Activated CD4-positive, alpha-beta T cell treated with anti-CD3 and anti-CD28 coated beads for 36 hours (primary cell): ENCODE results near the gene LRRK1. TPM values are rescaled to one million over a fixed set of nuclear protein-coding genes. Genes with fewer than 3 reads are reported as not detected.
"Not testable (repeated sequence)": the region's sequence is repeated elsewhere in the genome, so short reads cannot be mapped to it uniquely, and the experiment has no call there.

ENCODE experiments used
- ATAC-seq: fragments of 200-7000 bp; cut with Tn5 transposase; one replicate; pipeline ENCODE4 v1.10.0; 2021; ENCODE audit warnings: mild to moderate bottlenecking, moderate library complexity
- CTCF ChIA-PET: fragments of 350-600 bp; sonication (Branson Sonifier 250); formaldehyde crosslinking; loops from one replicate; lab custom pipeline; 2021; ENCODE audit warnings: antibody characterized with exemption; lab: Charles Lee
- POLR2A ChIA-PET: fragments of 350-600 bp; sonication (Branson Sonifier 250); formaldehyde crosslinking; loops from one replicate; lab custom pipeline; 2021; ENCODE audit warnings: antibody characterized with exemption, inconsistent platforms; lab: Charles Lee
- DNase-seq: peaks from one replicate; pipeline ENCODE4 v3.0.0-alpha.2; 2020
- H3K27ac Mint-ChIP-seq: one replicate; pipeline ENCODE4 v1.8.0; 2021; ENCODE audit warnings: mixed read lengths
- H3K27me3 Mint-ChIP-seq: one replicate; pipeline ENCODE4 v1.8.0; 2021; ENCODE audit warnings: mixed read lengths
- H3K36me3 Mint-ChIP-seq: one replicate; pipeline ENCODE4 v1.8.0; 2021; ENCODE audit warnings: low read depth, mixed read lengths
- H3K4me1 Mint-ChIP-seq: one replicate; pipeline ENCODE4 v1.8.0; 2021; ENCODE audit warnings: mixed read lengths
- H3K4me3 Mint-ChIP-seq: one replicate; pipeline ENCODE4 v1.8.0; 2021; ENCODE audit warnings: mild to moderate bottlenecking, moderate library complexity, mixed read lengths
- H3K9me3 Mint-ChIP-seq: one replicate; pipeline ENCODE4 v1.8.0; 2021; ENCODE audit warnings: low read depth, mixed read lengths
- intact Hi-C, 2 experiments: fragments of 100-400 bp; cut with DNase I in 1 of 2; cut with micrococcal nuclease in 1 of 2; formaldehyde crosslinking; loops; one replicate each; pipeline versions ENCODE4 v1.14.2 to v1.15.1; 2022 to 2024; cut with DNase I, micrococcal nuclease
- total RNA-seq, 2 experiments: library from RNA; stranded (reverse); gene quantifications; one replicate each; pipeline ENCODE4 v1.2.3, GENCODE V29; 2021

LRRK1 gene
- total RNA-seq, 2 experiments from 2014 or later, result 0.35 to 0.73 TPM

GRCh38 chr15:101071651-101072050, 152.5 kb downstream of the LRRK1 start:
- POLR2A ChIA-PET, result interaction anchor here (0.6 kb wide), 1 partner anchor 1101 kb away, joined by 4 read pairs; no protein-coding TSS in a partner anchor
- no peak overlapping the region for H3K27ac Mint-ChIP-seq

GRCh38 chr15:101072235-101072634, 153.1 kb downstream of the LRRK1 start:
- H3K4me3 Mint-ChIP-seq, H3K9me3 Mint-ChIP-seq, ATAC-seq, H3K4me1 Mint-ChIP-seq, POLR2A ChIA-PET, CTCF ChIA-PET, intact Hi-C loops, DNase-seq, H3K27me3 Mint-ChIP-seq, H3K27ac Mint-ChIP-seq, H3K36me3 Mint-ChIP-seq: not testable (repeated sequence)

More at GRCh38 chr15:101071651-101072050, 152.5 kb downstream of the LRRK1 start:
- ATAC-seq, result no peak
- no peaks in the 10 kb centered on the region for H3K36me3 Mint-ChIP-seq
- CTCF ChIA-PET, result interaction anchor here (1.7 kb wide), 1 partner anchor 63 kb away, joined by 8 read pairs; no protein-coding TSS in a partner anchor
- H3K27me3 Mint-ChIP-seq, result peaks cover 4% of the 10 kb centered on the region
- no peak overlapping the region for H3K4me3 Mint-ChIP-seq
- DNase-seq, result no peak
- H3K4me1 Mint-ChIP-seq, result peaks cover 9% of the 10 kb centered on the region
- no peaks in the 10 kb centered on the region for H3K9me3 Mint-ChIP-seq
- intact Hi-C loops, result no loop called here

- H3K27ac Mint-ChIP-seq, H3K9me3 Mint-ChIP-seq, intact Hi-C loops, H3K27me3 Mint-ChIP-seq, H3K4me3 Mint-ChIP-seq, H3K36me3 Mint-ChIP-seq, ATAC-seq, DNase-seq, POLR2A ChIA-PET, H3K4me1 Mint-ChIP-seq: not testable (repeated sequence)
- CTCF ChIA-PET, result interaction anchor here (0.8 kb wide), 1 partner anchor 10 kb away, joined by 3 read pairs; no protein-coding TSS in a partner anchor
These were observed 158.9 kb downstream of the LRRK1 start for GRCh38 chr15:101077806-101078668.

- Mint-ChIP-seq H3K27ac (no peak overlapping the region), H3K36me3 (no peaks in the 10 kb centered on the region), H3K27me3 (peaks cover 4% of the 10 kb centered on the region), H3K9me3 (no peaks in the 10 kb centered on the region), H3K4me3 (no peak overlapping the region), H3K4me1 (no peaks in the 10 kb centered on the region)
- ChIA-PET CTCF (interaction anchor here (0.8 kb wide), 1 partner anchor 9 kb away, joined by 3 read pairs; no protein-coding TSS in a partner anchor), POLR2A (no interaction called here)
- DNase-seq (no peak), ATAC-seq (no peak)
- intact Hi-C loops, result no loop called here
These were observed 159.6 kb downstream of the LRRK1 start for GRCh38 chr15:101078669-101079323.

GRCh38 chr15:101081900-101082299, 162.7 kb downstream of the LRRK1 start:
- H3K27ac Mint-ChIP-seq, result no peak overlapping the region
- intact Hi-C loops, result loop anchor here in 1 of 2 experiments (10.0 kb wide), 1 partner anchor 563 kb away; no protein-coding TSS in a partner anchor
- no peaks in the 10 kb centered on the region for H3K36me3 Mint-ChIP-seq
- H3K4me3 Mint-ChIP-seq, result no peak overlapping the region
- no peaks in the 10 kb centered on the region for H3K4me1 Mint-ChIP-seq
- H3K9me3 Mint-ChIP-seq, result no peaks in the 10 kb centered on the region
- CTCF ChIA-PET, result no interaction called here
- POLR2A ChIA-PET, result no interaction called here
- H3K27me3 Mint-ChIP-seq, result no peaks in the 10 kb centered on the region
- no peak for DNase-seq
- ATAC-seq, result no peak

GRCh38 chr15:101083336-101084045, 164.3 kb downstream of the LRRK1 start:
- intact Hi-C loops, result loop anchor here in 1 of 2 experiments (10.0 kb wide), 1 partner anchor 561 kb away; no protein-coding TSS in a partner anchor
- CTCF ChIA-PET, result interaction anchor here (0.9 to 1.1 kb wide), 2 partner anchors 175 to 177 kb away, joined by 3 to 4 read pairs; no protein-coding TSS in a partner anchor
- Mint-ChIP-seq H3K36me3 (no peaks in the 10 kb centered on the region), H3K9me3 (no peaks in the 10 kb centered on the region), H3K27ac (no peak overlapping the region), H3K4me1 (no peaks in the 10 kb centered on the region), H3K27me3 (no peaks in the 10 kb centered on the region), H3K4me3 (no peak overlapping the region)
- DNase-seq, result no peak
- POLR2A ChIA-PET, result no interaction called here
- no peak for ATAC-seq

GRCh38 chr15:101084801-101085200, 165.6 kb downstream of the LRRK1 start:
- Mint-ChIP-seq H3K9me3 (no peaks in the 10 kb centered on the region), H3K27ac (no peak overlapping the region), H3K27me3 (no peaks in the 10 kb centered on the region), H3K36me3 (no peaks in the 10 kb centered on the region), H3K4me1 (no peaks in the 10 kb centered on the region), H3K4me3 (no peak overlapping the region)
- no peak for ATAC-seq
- intact Hi-C loops, result loop anchor here (5.0 to 10.0 kb wide), 2 partner anchors 68 to 560 kb away; no protein-coding TSS in a partner anchor
- POLR2A ChIA-PET, result no interaction called here
- CTCF ChIA-PET, result interaction anchor here (4.1 kb wide), 1 partner anchor 173 kb away, joined by 22 read pairs; no protein-coding TSS in a partner anchor
- DNase-seq, result no peak

- DNase-seq (no peak), ATAC-seq (no peak)
- intact Hi-C loops, result loop anchor here (5.0 to 10.0 kb wide), 2 partner anchors 68 to 559 kb away; no protein-coding TSS in a partner anchor
- no peak overlapping the region for H3K4me3 Mint-ChIP-seq
- no peaks in the 10 kb centered on the region for H3K27me3 Mint-ChIP-seq
- CTCF ChIA-PET, result interaction anchor here (0.7 to 4.1 kb wide), 3 partner anchors 75 to 173 kb away, joined by 3 to 22 read pairs (median 4); no protein-coding TSS in a partner anchor
- POLR2A ChIA-PET, result no interaction called here
- no peak overlapping the region for H3K27ac Mint-ChIP-seq
- H3K36me3 Mint-ChIP-seq, result no peaks in the 10 kb centered on the region
- no peaks in the 10 kb centered on the region for H3K4me1 Mint-ChIP-seq
- no peaks in the 10 kb centered on the region for H3K9me3 Mint-ChIP-seq
These were observed 166.1 kb downstream of the LRRK1 start for GRCh38 chr15:101085311-101085700.

GRCh38 chr15:101086394-101087171, 167.4 kb downstream of the LRRK1 start:
- H3K27me3 Mint-ChIP-seq, result no peaks in the 10 kb centered on the region
- no peak overlapping the region for H3K4me3 Mint-ChIP-seq
- intact Hi-C loops, result loop anchor here (5.0 to 10.0 kb wide), 2 partner anchors 69 to 558 kb away; no protein-coding TSS in a partner anchor
- H3K36me3 Mint-ChIP-seq, result no peaks in the 10 kb centered on the region
- H3K9me3 Mint-ChIP-seq, result no peaks in the 10 kb centered on the region
- ChIA-PET CTCF (interaction anchor here (0.6 to 4.1 kb wide), 8 partner anchors 28 to 730 kb away, joined by 3 to 22 read pairs (median 4); no protein-coding TSS in a partner anchor), POLR2A (no interaction called here)
- ATAC-seq (no peak), DNase-seq (no peak)
- H3K4me1 Mint-ChIP-seq, result no peaks in the 10 kb centered on the region
- H3K27ac Mint-ChIP-seq, result no peak overlapping the region

GRCh38 chr15:101087172-101087769, 168.1 kb downstream of the LRRK1 start:
- DNase-seq (no peak), ATAC-seq (no peak)
- H3K27me3 Mint-ChIP-seq, result no peaks in the 10 kb centered on the region
- ChIA-PET CTCF (interaction anchor here (0.6 to 4.1 kb wide), 9 partner anchors 27 to 731 kb away, joined by 3 to 22 read pairs (median 3); no protein-coding TSS in a partner anchor), POLR2A (interaction anchor here (1.1 kb wide), 1 partner anchor 79 kb away, joined by 3 read pairs; no protein-coding TSS in a partner anchor)
- no peaks in the 10 kb centered on the region for H3K4me1 Mint-ChIP-seq
- no peaks in the 10 kb centered on the region for H3K9me3 Mint-ChIP-seq
- intact Hi-C loops, result loop anchor here (5.0 to 10.0 kb wide), 2 partner anchors 70 to 558 kb away; no protein-coding TSS in a partner anchor
- H3K27ac Mint-ChIP-seq, result no peak overlapping the region
- H3K36me3 Mint-ChIP-seq, result no peaks in the 10 kb centered on the region
- no peak overlapping the region for H3K4me3 Mint-ChIP-seq
